ENCODE data around the gene PLP2.

DNA sequence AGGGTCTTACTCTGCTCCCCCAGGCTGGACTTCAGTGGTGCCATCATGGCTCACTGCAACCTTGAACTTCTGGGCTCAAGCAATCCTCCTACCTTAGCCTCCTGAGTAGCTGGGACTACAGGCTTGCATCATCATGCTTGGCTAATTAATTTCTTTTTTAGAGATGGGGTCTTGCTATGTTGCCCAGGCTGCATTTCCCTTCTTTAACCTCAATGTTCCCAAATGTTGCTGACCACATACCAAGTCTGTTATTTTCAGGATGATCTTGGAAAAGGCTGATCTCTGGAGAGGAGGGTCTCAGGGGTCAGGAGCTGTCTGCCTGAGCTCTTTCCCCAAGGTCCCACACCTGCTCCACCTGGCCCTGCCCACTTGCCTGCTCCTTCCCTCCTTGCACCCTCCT lies 48.4 kb downstream of the PLP2 start:
- TF ChIP-seq POLR2A (IDR thresholded peaks at IDR 0.05; ENCODE audit: low read depth, low read length) = no peak
- no peak for TF ChIP-seq POLR2AphosphoS5 (IDR thresholded peaks at IDR 0.05; ENCODE audit: low read depth, low read length)
